H54 (cell line): Measurements from ENCODE around the gene TBC1D8.

Source experiments
- DNase-seq: peaks from one replicate; pipeline ENCODE4 v3.0.0; 2011; ENCODE audit warnings: low spot score, mixed read lengths; ENCODE audit not compliant: insufficient read length
- FAIRE-seq: peaks from 3 replicates; lab custom pipeline; 2011; peaks lifted over from hg19 to GRCh38; lab: Jason Lieb, UNC
- POLR2A ChIP-seq: IDR thresholded peaks from 2 replicates; pipeline ENCODE4 v1.6.1; 2011; ENCODE audit warnings: low read depth, mild to moderate bottlenecking, low read length

Gene TBC1D8

GRCh38 chr2:101108357-101108756 lies 42.8 kb downstream of the TBC1D8 start:
- no peak for TF ChIP-seq POLR2A
- FAIRE-seq (no peak), DNase-seq (no peak)

- no peak for TF ChIP-seq POLR2A
- DNase-seq (no peak), FAIRE-seq (no peak)
Measured at GRCh38 chr2:101107241-101107640, 43.9 kb downstream of the TBC1D8 start.

GRCh38 chr2:101106453-101107181 lies 44.6 kb downstream of the TBC1D8 start:
- no peak for DNase-seq
- no peak for TF ChIP-seq POLR2A
- no peak for FAIRE-seq

GRCh38 chr2:101105654-101106053 lies 45.5 kb downstream of the TBC1D8 start:
- DNase-seq (no peak), FAIRE-seq (no peak)
- TF ChIP-seq POLR2A: no peak

GRCh38 chr2:101097638-101098037 lies 53.5 kb downstream of the TBC1D8 start:
- no peak for FAIRE-seq
- no peak for TF ChIP-seq POLR2A
- no peak for DNase-seq

GRCh38 chr2:101096619-101097142 lies 54.5 kb downstream of the TBC1D8 start:
- FAIRE-seq (no peak), DNase-seq (no peak)
- TF ChIP-seq POLR2A: no peak

GRCh38 chr2:101094351-101094750 lies 56.8 kb downstream of the TBC1D8 start:
- DNase-seq (no peak), FAIRE-seq (no peak)
- no peak for TF ChIP-seq POLR2A

GRCh38 chr2:101089942-101090799 lies 61.0 kb downstream of the TBC1D8 start:
- TF ChIP-seq POLR2A: no peak
- no peak for FAIRE-seq
- DNase-seq: no peak

GRCh38 chr2:101089419-101089818 lies 61.8 kb downstream of the TBC1D8 start:
- no peak for TF ChIP-seq POLR2A
- DNase-seq (no peak), FAIRE-seq (no peak)

- FAIRE-seq (no peak), DNase-seq (no peak)
- TF ChIP-seq POLR2A: no peak
Measured at GRCh38 chr2:101087638-101088037, 63.5 kb downstream of the TBC1D8 start.

GRCh38 chr2:101083613-101084012 lies 67.6 kb downstream of the TBC1D8 start:
- no peak for TF ChIP-seq POLR2A
- no peak for FAIRE-seq
- DNase-seq: no peak

- no peak for DNase-seq
- FAIRE-seq: no peak
- no peak for TF ChIP-seq POLR2A
Measured at GRCh38 chr2:101082998-101083397, 68.2 kb downstream of the TBC1D8 start.

- no peak for TF ChIP-seq POLR2A
- DNase-seq: no peak
- FAIRE-seq: no peak
Measured at GRCh38 chr2:101081375-101081907, 69.7 kb downstream of the TBC1D8 start.
